B cell (primary cell): Measurements from ENCODE around the gene PDZD2.

Experiments used
- CTCF ChIP-seq: fragments of 200-600 bp; IDR thresholded peaks from one replicate; pipeline ENCODE4 v1.8.0; 2022; ENCODE audit warnings: antibody characterized with exemption, mild to moderate bottlenecking
- EZH2 ChIP-seq: IDR thresholded peaks from 2 replicates; pipeline ENCODE4 v1.6.1; 2012; ENCODE audit warnings: borderline replicate concordance, low read depth, mild to moderate bottlenecking, moderate library complexity, low read length; ENCODE audit not compliant: insufficient read depth, poor library complexity, severe bottlenecking

DNA sequence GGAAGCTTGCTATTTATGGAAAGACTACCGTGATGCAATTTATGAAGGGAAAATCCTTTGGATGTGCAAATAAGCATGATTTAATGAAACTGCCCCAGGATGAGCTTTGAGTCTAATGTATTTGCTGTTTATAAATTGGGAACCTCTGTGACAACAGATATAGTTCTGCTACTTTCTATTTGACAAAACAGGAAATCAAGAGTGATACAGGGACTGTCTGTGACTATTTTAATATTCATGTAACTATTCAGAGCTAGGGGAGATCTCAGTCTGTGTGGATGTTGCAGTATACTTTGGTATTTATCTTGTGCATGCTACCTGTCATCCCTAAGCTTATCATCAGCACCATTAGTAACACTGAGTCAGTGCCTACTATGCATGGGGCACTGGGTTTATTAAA, 132.1 kb downstream of the PDZD2 start:
- TF ChIP-seq CTCF, result no peak
- TF ChIP-seq EZH2, result no peak
